Neural progenitor cell (in vitro differentiated cells): Measurements from ENCODE around the gene SEPTIN11. TPM values are rescaled to one million over a fixed set of nuclear protein-coding genes. Genes with fewer than 3 reads are reported as not detected.

Source experiments
- DNase-seq: peaks from one replicate; pipeline ENCODE4 v3.0.0-alpha.2; 2016; ENCODE audit warnings: low spot score
- H2AFZ ChIP-seq: fragments of 200-600 bp; sonication (generic); replicated peaks from 2 replicates; pipeline ENCODE4 v1.6.1; 2016; ENCODE audit warnings: antibody characterized with exemption
- H3F3A ChIP-seq: fragments of 200-600 bp; sonication (generic); 2 replicates; pipeline ENCODE4 v1.6.1; 2016; ENCODE audit warnings: antibody characterized with exemption, low read depth
- H3K27ac ChIP-seq: fragments of 200-600 bp; sonication (generic); 2 replicates; pipeline ENCODE4 v1.5.1; 2016; ENCODE audit warnings: mild to moderate bottlenecking
- H3K27me3 ChIP-seq: fragments of 200-600 bp; sonication (generic); 2 replicates; pipeline ENCODE4 v1.6.1; 2016; ENCODE audit warnings: mild to moderate bottlenecking, moderate library complexity
- H3K36me3 ChIP-seq: fragments of 200-600 bp; sonication (generic); 2 replicates; pipeline ENCODE4 v1.5.1; 2016
- H3K4me1 ChIP-seq: fragments of 200-600 bp; sonication (generic); 2 replicates; pipeline ENCODE4 v1.6.1; 2016; ENCODE audit warnings: mixed run types
- H3K4me2 ChIP-seq: fragments of 200-600 bp; sonication (generic); 2 replicates; pipeline ENCODE4 v1.6.1; 2016
- H3K4me3 ChIP-seq: fragments of 200-600 bp; sonication (generic); 2 replicates; pipeline ENCODE4 v1.5.1; 2016
- H3K79me2 ChIP-seq: fragments of 200-600 bp; sonication (generic); 2 replicates; pipeline ENCODE4 v1.6.1; 2016; ENCODE audit warnings: low read depth
- H3K9ac ChIP-seq: fragments of 200-600 bp; sonication (generic); 2 replicates; pipeline ENCODE4 v1.6.1; 2016
- H3K9me3 ChIP-seq: fragments of 200-600 bp; sonication (generic); 2 replicates; pipeline ENCODE4 v1.5.1; 2016; ENCODE audit warnings: low read depth
- H4K20me1 ChIP-seq: fragments of 200-600 bp; sonication (generic); 2 replicates; pipeline ENCODE4 v1.6.1; 2016; ENCODE audit warnings: low read depth
- H3K27ac Mint-ChIP-seq: 3 replicates; pipeline ENCODE4 v1.8.0; 2021; ENCODE audit warnings: mixed read lengths
- H3K27me3 Mint-ChIP-seq: 2 replicates; pipeline ENCODE4 v1.8.0; 2022; ENCODE audit warnings: low read depth, mild to moderate bottlenecking, inconsistent platforms, moderate library complexity, mixed read lengths; ENCODE audit not compliant: insufficient read depth
- H3K36me3 Mint-ChIP-seq: 3 replicates; pipeline ENCODE4 v1.8.0; 2021; ENCODE audit warnings: mixed read lengths
- H3K4me1 Mint-ChIP-seq: 3 replicates; pipeline ENCODE4 v1.8.0; 2021; ENCODE audit warnings: mixed read lengths
- H3K4me3 Mint-ChIP-seq: 3 replicates; pipeline ENCODE4 v1.8.0; 2021; ENCODE audit warnings: mild to moderate bottlenecking, moderate library complexity, mixed read lengths
- H3K9me3 Mint-ChIP-seq: 3 replicates; pipeline ENCODE4 v1.8.0; 2020; ENCODE audit warnings: mixed read lengths
- CTCF ChIP-seq: fragments of 200-600 bp; sonication (generic); IDR thresholded peaks from 2 replicates; pipeline ENCODE4 v1.5.1; 2017; ENCODE audit warnings: antibody characterized with exemption, mild to moderate bottlenecking
- EZH2 ChIP-seq: fragments of 200-600 bp; sonication (generic); IDR thresholded peaks from 2 replicates; pipeline ENCODE4 v1.6.1; 2017; ENCODE audit warnings: antibody characterized with exemption, mild to moderate bottlenecking, moderate library complexity
- EZH2phosphoT487 ChIP-seq: fragments of 200-600 bp; sonication (generic); IDR thresholded peaks from 2 replicates; pipeline ENCODE4 v1.6.1; 2017; ENCODE audit warnings: antibody characterized with exemption
- total RNA-seq: library from RNA; depleted of rRNA; stranded (reverse); fragments of >200 nt; gene quantifications from 2 replicates; pipeline ENCODE4 v1.2.3, GENCODE V29; 2015; ENCODE audit warnings: low replicate concordance

SEPTIN11 gene
- total RNA-seq, 1 donor from 2014 or later, result 183 TPM

DNA sequence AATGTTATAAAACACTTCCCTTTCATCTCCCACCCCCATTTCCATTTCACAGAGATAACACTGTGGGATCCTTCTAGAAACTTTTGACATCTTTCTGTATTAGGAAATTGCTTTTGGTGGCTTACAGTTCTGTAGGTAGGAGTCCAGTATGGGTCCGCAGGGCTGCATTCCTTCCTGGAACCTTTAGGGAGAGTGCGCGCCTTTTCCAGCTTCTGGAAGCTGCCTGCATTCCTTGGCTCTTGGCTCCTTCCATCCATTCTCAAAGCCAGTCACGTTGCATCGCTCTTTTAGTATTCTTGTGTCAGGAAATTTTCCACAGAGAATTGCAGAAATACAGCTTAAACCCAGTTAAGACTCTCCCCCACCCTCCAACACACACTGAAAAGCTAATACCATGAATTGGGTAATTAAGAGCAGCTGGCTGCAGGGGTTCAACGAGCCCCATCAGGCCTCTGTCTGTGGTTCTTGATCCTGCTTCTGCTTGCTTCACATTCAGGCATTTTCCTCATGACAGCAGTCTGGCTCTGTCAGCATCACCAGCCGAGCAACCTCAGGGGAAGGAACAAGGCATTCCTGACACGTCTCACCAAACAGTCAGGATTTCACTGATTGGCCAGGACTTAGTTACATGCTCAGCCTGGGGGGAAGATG lies 48.8 kb downstream of the SEPTIN11 start:
- Histone ChIP-seq H3K4me2 (no peak overlapping the region), H3K9ac (no peak overlapping the region), H3K36me3 (peaks cover 15% of the 10 kb centered on the region), H2AFZ (no peak overlapping the region), H3K9me3 (no peaks in the 10 kb centered on the region), H3K4me1 (peaks cover 25% of the 10 kb centered on the region), H4K20me1 (peaks cover 12% of the 10 kb centered on the region), H3K27me3 (no peaks in the 10 kb centered on the region), H3K27ac (peak overlapping the region; percentile 43), H3F3A (peaks cover 53% of the 10 kb centered on the region), H3K4me3 (no peak overlapping the region), H3K79me2 (peaks cover 19% of the 10 kb centered on the region)
- Mint-ChIP-seq H3K9me3 (peaks cover 3% of the 10 kb centered on the region), H3K27ac (no peak overlapping the region), H3K4me3 (no peak overlapping the region), H3K36me3 (peaks cover 45% of the 10 kb centered on the region), H3K27me3 (no peaks in the 10 kb centered on the region), H3K4me1 (peaks cover 41% of the 10 kb centered on the region)
- DNase-seq, result peak; percentile 26
- TF ChIP-seq EZH2phosphoT487 (no peak), CTCF (no peak), EZH2 (no peak)

Other genes with a start within 250 kb of the SEPTIN11 start
- 0.06 and 0.11 TPM in 2 replicates for gene SOWAHB, start 51.6 kb upstream of the SEPTIN11 start, total RNA-seq
- 425 and 511 TPM in 2 replicates for gene CCNI, start 126.2 kb downstream of the SEPTIN11 start, total RNA-seq
- gene CCNG2, start 207.5 kb downstream of the SEPTIN11 start, total RNA-seq, result 214 and 366 TPM in 2 replicates